KG1 (cell line): ENCODE measurements around the gene GCKR.

ENCODE experiments used
- DNase-seq: peaks from one replicate; lab custom pipeline; 2025; lab: John Stamatoyannopoulos, UW

Gene GCKR

GRCh38 chr2:27571681-27572080 lies 75.0 kb downstream of the GCKR start:
- no peak for DNase-seq

- no peak for DNase-seq
Observed at GRCh38 chr2:27572439-27572838, 75.8 kb downstream of the GCKR start.

- no peak for DNase-seq
Observed at GRCh38 chr2:27572998-27573429, 76.4 kb downstream of the GCKR start.
